WTC11 (cell line): ENCODE data around the gene RNF103. TPM values are rescaled to one million over a fixed set of nuclear protein-coding genes. Genes with fewer than 3 reads are reported as not detected.

Source experiments
- ATAC-seq: fragments of 200-7000 bp; cut with Tn5 transposase; 2 replicates; pipeline ENCODE4 v1.10.0; 2021; ENCODE audit warnings: mild to moderate bottlenecking, moderate library complexity
- Bru-seq: library from RNA; stranded (reverse); fragments of 400-500 nt; gene quantifications from one replicate; lab custom pipeline; 2021; lab: Mats Ljungman, UMichigan
- CTCF ChIA-PET: fragments of 300-600 bp; sonication (Branson Sonifier 250); formaldehyde crosslinking; loops from one replicate; lab custom pipeline; 2021; ENCODE audit warnings: antibody characterized with exemption; lab: Charles Lee
- POLR2A ChIA-PET: fragments of 350-600 bp; sonication (Branson Sonifier 250); formaldehyde crosslinking; loops from one replicate; lab custom pipeline; 2021; ENCODE audit warnings: antibody characterized with exemption; lab: Charles Lee
- DNase-seq: peaks from one replicate; pipeline ENCODE4 v3.0.0; 2021; ENCODE audit warnings: low spot score
- H3K27ac Mint-ChIP-seq: 2 replicates; pipeline ENCODE4 v1.8.0; 2021; ENCODE audit warnings: mixed read lengths
- H3K27me3 Mint-ChIP-seq: 2 replicates; pipeline ENCODE4 v1.8.0; 2021; ENCODE audit warnings: low read depth, mild to moderate bottlenecking, moderate library complexity, mixed read lengths
- H3K36me3 Mint-ChIP-seq: 2 replicates; pipeline ENCODE4 v1.8.0; 2021; ENCODE audit warnings: mixed read lengths
- H3K4me1 Mint-ChIP-seq: 2 replicates; pipeline ENCODE4 v1.8.0; 2022; ENCODE audit warnings: mixed read lengths
- H3K4me3 Mint-ChIP-seq: 2 replicates; pipeline ENCODE4 v1.8.0; 2021; ENCODE audit warnings: mild to moderate bottlenecking, moderate library complexity, mixed read lengths
- H3K9me3 Mint-ChIP-seq: 2 replicates; pipeline ENCODE4 v1.8.0; 2021; ENCODE audit warnings: mixed read lengths
- CBFB ChIP-seq: sonication (generic); formaldehyde crosslinking; IDR thresholded peaks from 2 replicates; pipeline ENCODE4 v1.8.1; 2022; ENCODE audit warnings: mild to moderate bottlenecking, low read depth, missing genetic modification reagents
- FOXK1 ChIP-seq: sonication (generic); formaldehyde crosslinking; IDR thresholded peaks from 2 replicates; pipeline ENCODE4 v1.8.0; 2022; ENCODE audit warnings: mild to moderate bottlenecking, moderate library complexity, missing genetic modification reagents
- GABPB1 ChIP-seq: sonication (generic); formaldehyde crosslinking; IDR thresholded peaks from 2 replicates; pipeline ENCODE4 v1.8.1; 2023; ENCODE audit warnings: mild to moderate bottlenecking, missing genetic modification reagents
- NR1H2 ChIP-seq: sonication (generic); formaldehyde crosslinking; IDR thresholded peaks from 2 replicates; pipeline ENCODE4 v1.9.0; 2021; ENCODE audit warnings: mild to moderate bottlenecking, moderate library complexity, missing genetic modification reagents
- SMAD3 ChIP-seq: sonication (generic); formaldehyde crosslinking; IDR thresholded peaks from 2 replicates; pipeline ENCODE4 v1.8.0; 2022; ENCODE audit warnings: missing genetic modification reagents, mild to moderate bottlenecking, borderline replicate concordance
- SMAD4 ChIP-seq: sonication (generic); formaldehyde crosslinking; IDR thresholded peaks from 2 replicates; pipeline ENCODE4 v1.8.0; 2022; ENCODE audit warnings: mild to moderate bottlenecking, missing genetic modification reagents
- SP1 ChIP-seq: sonication (generic); formaldehyde crosslinking; conservative IDR thresholded peaks from 2 replicates; pipeline ENCODE4 v1.8.1; 2022; ENCODE audit warnings: missing genetic modification reagents
- TEAD1 ChIP-seq: sonication (generic); formaldehyde crosslinking; IDR thresholded peaks from 2 replicates; pipeline ENCODE4 v1.8.0; 2022; ENCODE audit warnings: mild to moderate bottlenecking, missing genetic modification reagents
- ZBTB21 ChIP-seq: sonication (generic); formaldehyde crosslinking; IDR thresholded peaks from 2 replicates; pipeline ENCODE4 v1.8.1; 2023; ENCODE audit warnings: mild to moderate bottlenecking, missing genetic modification reagents, borderline replicate concordance
- ZNF121 ChIP-seq: sonication (generic); formaldehyde crosslinking; IDR thresholded peaks from 2 replicates; pipeline ENCODE4 v1.8.0; 2023; ENCODE audit warnings: missing genetic modification reagents
- long read RNA-seq, 3 experiments: library from RNA in 1 of 3; library from capped mRNA in 1 of 3; library from polyadenylated mRNA in 1 of 3; unstranded in 2 of 3; stranded (forward) in 1 of 3; transcript quantifications; one replicate each; pipeline ENCODE4 v2.0.0, GENCODE V29; 2021
- total RNA-seq: library from RNA; stranded (reverse); gene quantifications from 3 replicates; pipeline ENCODE4 v1.2.3, GENCODE V29; 2021
- TF ChIP-seq, protein P1 (sequence below): sonication (generic); formaldehyde crosslinking; IDR thresholded peaks from 2 replicates; pipeline ENCODE4 v1.8.0; 2022; ENCODE audit warnings: mild to moderate bottlenecking, missing genetic modification reagents
- TF ChIP-seq, protein P2 (sequence below): sonication (generic); formaldehyde crosslinking; IDR thresholded peaks from 2 replicates; pipeline ENCODE4 v1.8.0; 2022; ENCODE audit warnings: missing genetic modification reagents
- TF ChIP-seq, protein P3 (sequence below): sonication (generic); formaldehyde crosslinking; IDR thresholded peaks from 2 replicates; pipeline ENCODE4 v1.8.1; 2023; ENCODE audit warnings: mild to moderate bottlenecking, missing genetic modification reagents, moderate library complexity
- TF ChIP-seq, protein P4 (sequence below): sonication (generic); formaldehyde crosslinking; IDR thresholded peaks from 2 replicates; pipeline ENCODE4 v1.8.0; 2022; ENCODE audit warnings: mild to moderate bottlenecking, missing genetic modification reagents
- TF ChIP-seq, protein P5 (sequence below): sonication (generic); formaldehyde crosslinking; IDR thresholded peaks from 2 replicates; pipeline ENCODE4 v1.8.1; 2023; ENCODE audit warnings: mild to moderate bottlenecking, moderate library complexity, missing genetic modification reagents
- TF ChIP-seq, protein P6 (sequence below): fragments of 250-450 bp; sonication (Bioruptor Pico); IDR thresholded peaks from 2 replicates; pipeline ENCODE4 v1.9.0; 2021; ENCODE audit warnings: moderate library complexity, mild to moderate bottlenecking, inconsistent platforms, borderline replicate concordance
- TF ChIP-seq, protein P7 (sequence below): sonication (generic); formaldehyde crosslinking; IDR thresholded peaks from 2 replicates; pipeline ENCODE4 v1.8.1; 2022; ENCODE audit warnings: mild to moderate bottlenecking, moderate library complexity, missing genetic modification reagents

Gene RNF103, protein sequence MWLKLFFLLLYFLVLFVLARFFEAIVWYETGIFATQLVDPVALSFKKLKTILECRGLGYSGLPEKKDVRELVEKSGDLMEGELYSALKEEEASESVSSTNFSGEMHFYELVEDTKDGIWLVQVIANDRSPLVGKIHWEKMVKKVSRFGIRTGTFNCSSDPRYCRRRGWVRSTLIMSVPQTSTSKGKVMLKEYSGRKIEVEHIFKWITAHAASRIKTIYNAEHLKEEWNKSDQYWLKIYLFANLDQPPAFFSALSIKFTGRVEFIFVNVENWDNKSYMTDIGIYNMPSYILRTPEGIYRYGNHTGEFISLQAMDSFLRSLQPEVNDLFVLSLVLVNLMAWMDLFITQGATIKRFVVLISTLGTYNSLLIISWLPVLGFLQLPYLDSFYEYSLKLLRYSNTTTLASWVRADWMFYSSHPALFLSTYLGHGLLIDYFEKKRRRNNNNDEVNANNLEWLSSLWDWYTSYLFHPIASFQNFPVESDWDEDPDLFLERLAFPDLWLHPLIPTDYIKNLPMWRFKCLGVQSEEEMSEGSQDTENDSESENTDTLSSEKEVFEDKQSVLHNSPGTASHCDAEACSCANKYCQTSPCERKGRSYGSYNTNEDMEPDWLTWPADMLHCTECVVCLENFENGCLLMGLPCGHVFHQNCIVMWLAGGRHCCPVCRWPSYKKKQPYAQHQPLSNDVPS
- total RNA-seq, result 6.8 to 9.0 TPM (median 8.0 TPM) in 3 replicates
- percentile 81 among the genes with signal in this experiment for Bru-seq, nascent RNA
- long read RNA-seq, experiment 1, full-length matches to known transcripts, result 26 of 31 reads
- long read RNA-seq, experiment 1, partial matches to known transcripts, result 1 of 31 reads
- long read RNA-seq, experiment 1, other reads (novel, unspliced or antisense), result 4 of 31 reads
- long read RNA-seq, experiment 2, partial matches to known transcripts, result 1 of 2 reads
- long read RNA-seq, experiment 2, other reads (novel, unspliced or antisense), result 1 of 2 reads
- long read RNA-seq, experiment 3, result 0 reads

DNA sequence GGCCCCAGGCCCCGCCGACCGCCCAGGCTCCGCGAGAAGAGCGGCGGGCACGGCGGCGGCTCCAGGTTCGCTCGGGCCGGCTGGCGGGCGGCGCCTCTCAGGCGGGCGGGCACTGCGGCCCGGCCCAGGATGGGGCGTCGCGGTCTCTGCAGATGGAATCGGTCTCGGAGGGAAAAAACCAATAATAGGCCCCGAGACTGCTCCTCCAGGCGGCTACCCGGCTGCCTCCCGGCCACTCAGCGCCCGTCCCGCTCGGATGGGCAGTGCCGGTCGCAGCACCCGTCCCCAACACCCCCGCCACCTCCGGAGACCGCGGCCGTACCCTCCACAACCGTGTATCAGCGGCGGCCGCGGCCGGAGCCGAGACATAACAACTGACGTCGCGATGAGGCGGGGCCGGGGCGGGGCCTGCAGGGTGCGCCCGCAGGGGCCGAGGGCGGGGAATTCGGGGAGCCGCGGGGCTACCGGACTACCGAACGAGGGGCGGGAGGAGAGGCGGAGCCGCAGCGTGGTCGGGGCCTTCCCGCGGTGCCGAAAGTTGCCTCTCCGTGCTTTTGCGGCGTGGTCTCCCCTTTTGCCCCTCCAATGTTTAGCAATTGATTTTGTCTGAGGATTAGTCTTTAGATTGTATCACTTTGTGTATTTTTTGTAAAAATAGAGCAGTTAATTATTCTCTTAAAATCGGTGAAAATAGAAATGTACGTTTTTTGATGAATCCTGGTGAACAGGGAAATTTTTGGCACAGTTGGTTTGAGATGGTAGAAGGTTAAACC lies at the start of gene RNF103:
Gene RNF103 (minus strand): TSS at position 372 of the 773 bp plus-strand sequence. CDS start 979 bp downstream, outside the sequence.
- TF ChIP-seq SMAD4 (CRISPR knock-in tag), result 0 out of 2 replicates have a peak, but pooled peaks have one; percentile 50
- TF ChIP-seq, protein P1, sequence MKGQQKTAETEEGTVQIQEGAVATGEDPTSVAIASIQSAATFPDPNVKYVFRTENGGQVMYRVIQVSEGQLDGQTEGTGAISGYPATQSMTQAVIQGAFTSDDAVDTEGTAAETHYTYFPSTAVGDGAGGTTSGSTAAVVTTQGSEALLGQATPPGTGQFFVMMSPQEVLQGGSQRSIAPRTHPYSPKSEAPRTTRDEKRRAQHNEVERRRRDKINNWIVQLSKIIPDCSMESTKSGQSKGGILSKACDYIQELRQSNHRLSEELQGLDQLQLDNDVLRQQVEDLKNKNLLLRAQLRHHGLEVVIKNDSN (CRISPR knock-in tag), result peak; percentile 45; the same call in 1 of the 2 replicates
- 0 out of 2 replicates have a peak, but pooled peaks have one; percentile 14 for TF ChIP-seq ZBTB21 (CRISPR knock-in tag)
- 0 out of 2 replicates have a peak, but pooled peaks have one; percentile 65 for TF ChIP-seq FOXK1 (CRISPR knock-in tag)
- TF ChIP-seq SP1 (CRISPR knock-in tag), result peak; percentile 70
- TF ChIP-seq NR1H2 (CRISPR knock-in tag), result no peak
- TF ChIP-seq, protein P2, sequence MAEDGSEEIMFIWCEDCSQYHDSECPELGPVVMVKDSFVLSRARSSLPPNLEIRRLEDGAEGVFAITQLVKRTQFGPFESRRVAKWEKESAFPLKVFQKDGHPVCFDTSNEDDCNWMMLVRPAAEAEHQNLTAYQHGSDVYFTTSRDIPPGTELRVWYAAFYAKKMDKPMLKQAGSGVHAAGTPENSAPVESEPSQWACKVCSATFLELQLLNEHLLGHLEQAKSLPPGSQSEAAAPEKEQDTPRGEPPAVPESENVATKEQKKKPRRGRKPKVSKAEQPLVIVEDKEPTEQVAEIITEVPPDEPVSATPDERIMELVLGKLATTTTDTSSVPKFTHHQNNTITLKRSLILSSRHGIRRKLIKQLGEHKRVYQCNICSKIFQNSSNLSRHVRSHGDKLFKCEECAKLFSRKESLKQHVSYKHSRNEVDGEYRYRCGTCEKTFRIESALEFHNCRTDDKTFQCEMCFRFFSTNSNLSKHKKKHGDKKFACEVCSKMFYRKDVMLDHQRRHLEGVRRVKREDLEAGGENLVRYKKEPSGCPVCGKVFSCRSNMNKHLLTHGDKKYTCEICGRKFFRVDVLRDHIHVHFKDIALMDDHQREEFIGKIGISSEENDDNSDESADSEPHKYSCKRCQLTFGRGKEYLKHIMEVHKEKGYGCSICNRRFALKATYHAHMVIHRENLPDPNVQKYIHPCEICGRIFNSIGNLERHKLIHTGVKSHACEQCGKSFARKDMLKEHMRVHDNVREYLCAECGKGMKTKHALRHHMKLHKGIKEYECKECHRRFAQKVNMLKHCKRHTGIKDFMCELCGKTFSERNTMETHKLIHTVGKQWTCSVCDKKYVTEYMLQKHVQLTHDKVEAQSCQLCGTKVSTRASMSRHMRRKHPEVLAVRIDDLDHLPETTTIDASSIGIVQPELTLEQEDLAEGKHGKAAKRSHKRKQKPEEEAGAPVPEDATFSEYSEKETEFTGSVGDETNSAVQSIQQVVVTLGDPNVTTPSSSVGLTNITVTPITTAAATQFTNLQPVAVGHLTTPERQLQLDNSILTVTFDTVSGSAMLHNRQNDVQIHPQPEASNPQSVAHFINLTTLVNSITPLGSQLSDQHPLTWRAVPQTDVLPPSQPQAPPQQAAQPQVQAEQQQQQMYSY (CRISPR knock-in tag), result peak; percentile 26; the same call in 1 of the 2 replicates
- no peak for TF ChIP-seq ZNF121 (CRISPR knock-in tag)
- TF ChIP-seq, protein P3, sequence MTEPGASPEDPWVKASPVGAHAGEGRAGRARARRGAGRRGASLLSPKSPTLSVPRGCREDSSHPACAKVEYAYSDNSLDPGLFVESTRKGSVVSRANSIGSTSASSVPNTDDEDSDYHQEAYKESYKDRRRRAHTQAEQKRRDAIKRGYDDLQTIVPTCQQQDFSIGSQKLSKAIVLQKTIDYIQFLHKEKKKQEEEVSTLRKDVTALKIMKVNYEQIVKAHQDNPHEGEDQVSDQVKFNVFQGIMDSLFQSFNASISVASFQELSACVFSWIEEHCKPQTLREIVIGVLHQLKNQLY, result no peak
- 0 out of 2 replicates have a peak, but pooled peaks have one; percentile 31 for TF ChIP-seq CBFB (CRISPR knock-in tag)
- TF ChIP-seq, protein P4, sequence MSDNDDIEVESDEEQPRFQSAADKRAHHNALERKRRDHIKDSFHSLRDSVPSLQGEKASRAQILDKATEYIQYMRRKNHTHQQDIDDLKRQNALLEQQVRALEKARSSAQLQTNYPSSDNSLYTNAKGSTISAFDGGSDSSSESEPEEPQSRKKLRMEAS (CRISPR knock-in tag), result peak; percentile 44; the same call in 1 of the 2 replicates
- no peak for TF ChIP-seq SMAD3 (CRISPR knock-in tag)
- TF ChIP-seq, protein P5, sequence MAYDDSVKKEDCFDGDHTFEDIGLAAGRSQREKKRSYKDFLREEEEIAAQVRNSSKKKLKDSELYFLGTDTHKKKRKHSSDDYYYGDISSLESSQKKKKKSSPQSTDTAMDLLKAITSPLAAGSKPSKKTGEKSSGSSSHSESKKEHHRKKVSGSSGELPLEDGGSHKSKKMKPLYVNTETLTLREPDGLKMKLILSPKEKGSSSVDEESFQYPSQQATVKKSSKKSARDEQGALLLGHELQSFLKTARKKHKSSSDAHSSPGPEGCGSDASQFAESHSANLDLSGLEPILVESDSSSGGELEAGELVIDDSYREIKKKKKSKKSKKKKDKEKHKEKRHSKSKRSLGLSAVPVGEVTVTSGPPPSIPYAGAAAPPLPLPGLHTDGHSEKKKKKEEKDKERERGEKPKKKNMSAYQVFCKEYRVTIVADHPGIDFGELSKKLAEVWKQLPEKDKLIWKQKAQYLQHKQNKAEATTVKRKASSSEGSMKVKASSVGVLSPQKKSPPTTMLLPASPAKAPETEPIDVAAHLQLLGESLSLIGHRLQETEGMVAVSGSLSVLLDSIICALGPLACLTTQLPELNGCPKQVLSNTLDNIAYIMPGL (CRISPR knock-in tag), result peak; percentile 42; the same call in 1 of the 2 replicates
- TF ChIP-seq GABPB1 (CRISPR knock-in tag), result peak; percentile 62; the same call in 1 of the 2 replicates
- TF ChIP-seq, protein P6, sequence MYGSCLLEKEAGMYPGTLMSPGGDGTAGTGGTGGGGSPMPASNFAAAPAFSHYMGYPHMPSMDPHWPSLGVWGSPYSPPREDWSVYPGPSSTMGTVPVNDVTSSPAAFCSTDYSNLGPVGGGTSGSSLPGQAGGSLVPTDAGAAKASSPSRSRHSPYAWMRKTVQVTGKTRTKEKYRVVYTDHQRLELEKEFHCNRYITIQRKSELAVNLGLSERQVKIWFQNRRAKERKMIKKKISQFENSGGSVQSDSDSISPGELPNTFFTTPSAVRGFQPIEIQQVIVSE, result no peak
- peak; percentile 48; the same call in 1 of the 2 replicates for TF ChIP-seq TEAD1 (CRISPR knock-in tag)
- TF ChIP-seq, protein P7, sequence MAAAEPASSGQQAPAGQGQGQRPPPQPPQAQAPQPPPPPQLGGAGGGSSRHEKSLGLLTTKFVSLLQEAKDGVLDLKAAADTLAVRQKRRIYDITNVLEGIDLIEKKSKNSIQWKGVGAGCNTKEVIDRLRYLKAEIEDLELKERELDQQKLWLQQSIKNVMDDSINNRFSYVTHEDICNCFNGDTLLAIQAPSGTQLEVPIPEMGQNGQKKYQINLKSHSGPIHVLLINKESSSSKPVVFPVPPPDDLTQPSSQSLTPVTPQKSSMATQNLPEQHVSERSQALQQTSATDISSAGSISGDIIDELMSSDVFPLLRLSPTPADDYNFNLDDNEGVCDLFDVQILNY (CRISPR knock-in tag), result peak; percentile 43; the same call in 1 of the 2 replicates
- Mint-ChIP-seq H3K4me1 (peaks cover 20% of the 10 kb centered on the region), H3K9me3 (no peaks in the 10 kb centered on the region), H3K36me3 (no peaks in the 10 kb centered on the region), H3K4me3 (peak within 1 kb of the TSS; percentile 94), H3K27ac (peak within 1 kb of the TSS; percentile 84), H3K27me3 (peaks cover 30% of the 10 kb centered on the region)
- DNase-seq, result peak; percentile 96
- ChIA-PET CTCF (no interaction called here), POLR2A (no interaction called here)
- ATAC-seq, result peak; percentile 90
